Activated CD4-positive, alpha-beta T cell treated with anti-CD3 and anti-CD28 coated beads for 36 hours (primary cell): ENCODE measurements around the gene GIMAP5. TPM values are rescaled to one million over a fixed set of nuclear protein-coding genes. Genes with fewer than 3 reads are reported as not detected.

Source experiments
- ATAC-seq: fragments of 200-7000 bp; cut with Tn5 transposase; one replicate; pipeline ENCODE4 v1.10.0; 2021; ENCODE audit warnings: mild to moderate bottlenecking, moderate library complexity
- CTCF ChIA-PET: fragments of 350-600 bp; sonication (Branson Sonifier 250); formaldehyde crosslinking; loops from one replicate; lab custom pipeline; 2021; ENCODE audit warnings: antibody characterized with exemption; lab: Charles Lee
- POLR2A ChIA-PET: fragments of 350-600 bp; sonication (Branson Sonifier 250); formaldehyde crosslinking; loops from one replicate; lab custom pipeline; 2021; ENCODE audit warnings: antibody characterized with exemption, inconsistent platforms; lab: Charles Lee
- DNase-seq: peaks from one replicate; pipeline ENCODE4 v3.0.0-alpha.2; 2020
- H3K27ac Mint-ChIP-seq: one replicate; pipeline ENCODE4 v1.8.0; 2021; ENCODE audit warnings: mixed read lengths
- H3K27me3 Mint-ChIP-seq: one replicate; pipeline ENCODE4 v1.8.0; 2021; ENCODE audit warnings: mixed read lengths
- H3K36me3 Mint-ChIP-seq: one replicate; pipeline ENCODE4 v1.8.0; 2021; ENCODE audit warnings: low read depth, mixed read lengths
- H3K4me1 Mint-ChIP-seq: one replicate; pipeline ENCODE4 v1.8.0; 2021; ENCODE audit warnings: mixed read lengths
- H3K4me3 Mint-ChIP-seq: one replicate; pipeline ENCODE4 v1.8.0; 2021; ENCODE audit warnings: mild to moderate bottlenecking, moderate library complexity, mixed read lengths
- H3K9me3 Mint-ChIP-seq: one replicate; pipeline ENCODE4 v1.8.0; 2021; ENCODE audit warnings: low read depth, mixed read lengths
- intact Hi-C, 2 experiments: fragments of 100-400 bp; cut with DNase I in 1 of 2; cut with micrococcal nuclease in 1 of 2; formaldehyde crosslinking; loops; one replicate each; pipeline versions ENCODE4 v1.14.2 to v1.15.1; 2022 to 2024; cut with DNase I, micrococcal nuclease
- total RNA-seq, 2 experiments: library from RNA; stranded (reverse); gene quantifications; one replicate each; pipeline ENCODE4 v1.2.3, GENCODE V29; 2021

Gene GIMAP5
- total RNA-seq, 2 experiments from 2014 or later: 47.6 to 53.3 TPM

GRCh38 chr7:150784954-150785353 is 47.7 kb downstream of the GIMAP5 start:
- no peak for DNase-seq
- Mint-ChIP-seq H3K4me3 (no peak overlapping the region), H3K27ac (no peak overlapping the region), H3K27me3 (peaks cover 3% of the 10 kb centered on the region), H3K9me3 (no peaks in the 10 kb centered on the region), H3K4me1 (peaks cover 7% of the 10 kb centered on the region), H3K36me3 (no peaks in the 10 kb centered on the region)
- no peak for ATAC-seq
- intact Hi-C loops: no loop called here
- ChIA-PET CTCF (interaction anchor here (0.7 kb wide), 1 partner anchor 8 kb away, joined by 3 read pairs; no protein-coding TSS in a partner anchor), POLR2A (no interaction called here)

GRCh38 chr7:150787321-150788281 is 50.4 kb downstream of the GIMAP5 start:
- H3K9me3 Mint-ChIP-seq: no peaks in the 10 kb centered on the region

GRCh38 chr7:150788474-150789269 is 51.5 kb downstream of the GIMAP5 start:
- Mint-ChIP-seq H3K27me3 (no peaks in the 10 kb centered on the region), H3K4me3 (no peak overlapping the region), H3K27ac (no peak overlapping the region), H3K4me1 (peaks cover 7% of the 10 kb centered on the region), H3K9me3 (no peaks in the 10 kb centered on the region), H3K36me3 (no peaks in the 10 kb centered on the region)
- ChIA-PET CTCF (interaction anchor here (0.8 to 1.5 kb wide), 3 partner anchors 10 to 387 kb away, joined by 3 to 7 read pairs (median 3); no protein-coding TSS in a partner anchor), POLR2A (no interaction called here)
- intact Hi-C loops: no loop called here
- ATAC-seq (no peak), DNase-seq (no peak)

More at GRCh38 chr7:150787321-150788281, 50.4 kb downstream of the GIMAP5 start:
- intact Hi-C loops: no loop called here
- DNase-seq: no peak
- ATAC-seq: no peak
- peaks cover 7% of the 10 kb centered on the region for H3K4me1 Mint-ChIP-seq
- no peaks in the 10 kb centered on the region for H3K27me3 Mint-ChIP-seq
- ChIA-PET CTCF (interaction anchor here (0.8 to 1.5 kb wide), 3 partner anchors 9 to 25 kb away, joined by 3 to 7 read pairs (median 4); no protein-coding TSS in a partner anchor), POLR2A (no interaction called here)
- H3K36me3 Mint-ChIP-seq: no peaks in the 10 kb centered on the region
- no peak overlapping the region for H3K27ac Mint-ChIP-seq
- no peak overlapping the region for H3K4me3 Mint-ChIP-seq

DNA sequence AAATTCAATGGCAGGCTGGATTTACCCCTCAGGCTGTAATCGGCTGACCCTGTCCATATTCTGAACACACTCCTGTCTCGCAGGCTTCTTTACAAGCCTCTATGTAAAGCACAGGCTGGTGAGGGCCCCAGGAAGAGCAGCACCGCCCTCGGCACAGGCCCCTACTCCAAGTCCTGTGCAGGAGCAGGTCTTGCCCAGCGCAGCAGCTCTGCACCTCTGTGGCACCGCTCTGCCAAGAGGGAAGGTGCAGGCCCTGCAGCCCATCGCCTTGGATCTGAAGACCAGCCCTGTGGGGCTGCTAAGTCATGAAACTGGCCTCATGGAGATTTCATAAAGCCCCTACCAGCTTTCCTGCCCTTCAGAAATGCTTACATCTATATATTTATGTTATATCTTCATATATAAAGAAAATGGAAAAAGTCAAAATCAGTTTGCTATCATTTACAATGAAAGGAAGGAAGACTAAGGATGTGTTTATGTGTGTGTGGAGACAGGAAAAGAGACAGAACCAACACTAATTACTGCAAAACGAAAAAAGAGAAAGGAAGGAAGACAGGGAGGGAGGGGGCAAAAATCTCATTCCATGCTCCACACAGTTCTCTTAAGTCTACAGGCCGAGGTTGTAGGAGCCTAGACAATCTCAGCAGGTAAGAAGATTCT is 53.3 kb downstream of the GIMAP5 start:
- Mint-ChIP-seq H3K4me1 (peaks cover 6% of the 10 kb centered on the region), H3K27ac (no peak overlapping the region), H3K27me3 (no peaks in the 10 kb centered on the region), H3K4me3 (no peak overlapping the region), H3K36me3 (no peaks in the 10 kb centered on the region), H3K9me3 (no peaks in the 10 kb centered on the region)
- POLR2A ChIA-PET: no interaction called here
- intact Hi-C loops: no loop called here
- CTCF ChIA-PET: interaction anchor here (1.0 kb wide), 1 partner anchor 12 kb away, joined by 3 read pairs; no protein-coding TSS in a partner anchor
- DNase-seq: no peak
- no peak for ATAC-seq

- ATAC-seq (no peak), DNase-seq (no peak)
- intact Hi-C loops: no loop called here
- CTCF ChIA-PET: interaction anchor here (0.6 kb wide), 1 partner anchor 452 kb away, joined by 3 read pairs; no protein-coding TSS in a partner anchor
- Mint-ChIP-seq H3K4me1 (no peaks in the 10 kb centered on the region), H3K27me3 (peaks cover 5% of the 10 kb centered on the region), H3K36me3 (no peaks in the 10 kb centered on the region), H3K9me3 (peaks cover 2% of the 10 kb centered on the region), H3K4me3 (no peak overlapping the region), H3K27ac (no peak overlapping the region)
- POLR2A ChIA-PET: no interaction called here
Observed at GRCh38 chr7:150791304-150791703, 54.1 kb downstream of the GIMAP5 start.

GRCh38 chr7:150791746-150792452 is 54.7 kb downstream of the GIMAP5 start:
- Mint-ChIP-seq H3K4me3 (no peak overlapping the region), H3K4me1 (no peaks in the 10 kb centered on the region), H3K27me3 (peaks cover 6% of the 10 kb centered on the region), H3K9me3 (peaks cover 3% of the 10 kb centered on the region), H3K27ac (no peak overlapping the region), H3K36me3 (no peaks in the 10 kb centered on the region)
- ChIA-PET POLR2A (no interaction called here), CTCF (interaction anchor here (0.6 to 0.9 kb wide), 3 partner anchors 14 to 451 kb away, joined by 3 read pairs; no protein-coding TSS in a partner anchor)
- DNase-seq: no peak
- intact Hi-C loops: no loop called here
- no peak for ATAC-seq

Other genes starting within 250 kb of the GIMAP5 start
- gene GIMAP7, start 222.5 kb upstream of the GIMAP5 start, total RNA-seq: 10 to 100 TPM; 34.5 to 36.9 TPM
- gene GIMAP4, start 170.0 kb upstream of the GIMAP5 start, total RNA-seq: 100 to 1,000 TPM; 109 to 135 TPM
- 10 to 100 TPM; 21.6 to 25.4 TPM for gene GIMAP6, start 105.0 kb upstream of the GIMAP5 start, total RNA-seq
- 10 to 100 TPM; 30.0 to 40.1 TPM for gene GIMAP2, start 51.7 kb upstream of the GIMAP5 start, total RNA-seq
- gene GIMAP1, start 20.8 kb upstream of the GIMAP5 start, total RNA-seq: 1 to 10 TPM; 3.5 to 5.5 TPM
- not detected for gene TMEM176B, start 62.9 kb downstream of the GIMAP5 start, total RNA-seq
- gene TMEM176A, start 63.4 kb downstream of the GIMAP5 start, total RNA-seq: not detected
- gene AOC1, start 115.1 kb downstream of the GIMAP5 start, total RNA-seq: not detected
- gene KCNH2, start 240.9 kb downstream of the GIMAP5 start, total RNA-seq: under 1 TPM; 0.48 to 0.54 TPM